ENCODE data around the gene LTBP1. TPM values are rescaled to one million over a fixed set of nuclear protein-coding genes. Genes with fewer than 3 reads are reported as not detected.

Gene LTBP1
- total and polyA plus RNA-seq, 2 of the 13 experiments (the other 11 are each of a cell fraction or from before 2014, with no cell fraction given), result 0.12 to 0.22 TPM

DNA sequence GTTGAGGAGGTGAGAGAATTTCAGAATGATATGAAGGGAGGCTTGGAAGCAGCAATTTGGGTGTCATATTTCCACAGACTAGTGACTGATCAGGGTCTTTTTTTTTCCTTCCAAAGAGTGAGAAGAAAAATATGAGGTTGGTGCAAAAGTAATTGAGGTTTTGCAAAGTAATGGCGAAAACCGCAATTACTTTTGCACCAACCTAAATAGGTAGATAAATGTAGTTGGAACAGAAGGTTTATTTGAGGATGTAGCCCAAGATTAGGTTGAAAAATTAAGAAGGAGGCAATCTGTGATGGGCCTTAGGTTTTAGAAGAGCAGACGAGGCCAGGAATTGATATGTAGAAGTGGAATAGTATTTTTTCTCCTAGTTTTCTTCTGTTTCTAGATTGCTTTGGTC lies 7.8 kb upstream of the LTBP1 start:
- Histone ChIP-seq H3K4me1 (ENCODE audit: insufficient read depth, low read length) (no peaks in the 10 kb centered on the region), H4K20me1 (ENCODE audit: insufficient read depth, low read length) (no peaks in the 10 kb centered on the region), H3K4me2 (ENCODE audit: low read depth, low read length) (no peak overlapping the region), H3K9ac (ENCODE audit: insufficient read depth, low read depth, low read length) (no peak overlapping the region), H3K27me3 (ENCODE audit: control insufficient read depth in 1 of 2, insufficient read depth in 2 of 2, low read length in 2 of 2) (peaks cover 0 to 5% of the 10 kb centered on the region in 2 experiments; a peak in 2 of 5 replicates), H3K27ac (ENCODE audit: extremely low read length, insufficient read depth, low read length) (no peak overlapping the region), H3K36me3 (replicated peaks in 1 of 2; ENCODE audit: control insufficient read depth in 1 of 2, insufficient read depth in 2 of 2, low read length in 2 of 2) (no peaks in the 10 kb centered on the region), H2AFZ (ENCODE audit: low read length) (no peak overlapping the region), H3K79me2 (ENCODE audit: insufficient read depth, low read length) (no peaks in the 10 kb centered on the region), H3K4me3 (replicated peaks in 1 of 3; ENCODE audit: insufficient read depth in 1 of 3, low read depth in 2 of 3, low read length in 3 of 3) (no peak overlapping the region), H3K9me3 (ENCODE audit: low read length) (no peaks in the 10 kb centered on the region)
- FAIRE-seq (no peak), ATAC-seq (no peak), DNase-seq (ENCODE audit: low spot score) (no peak)
- CTCF ChIA-PET (ENCODE audit: low intra/inter-chr PET ratio, low total read pairs), result no interaction called here
- in situ Hi-C loops (cut with HindIII; ENCODE audit: extremely low pct_ligation_motif_present, low pct_unique_long_range_greater_than_20kb) (no loop called here), intact Hi-C loops (cut with micrococcal nuclease; ENCODE audit: unreplicated experiment) (no loop called here)
- 42% methylated on average over 3 of the region's 3 CpGs for WGBS (ENCODE audit: low lambda C conversion rate)
- BruUV-seq (replicated peaks), result no TSS peak
- POLR2A ChIA-PET, result no interaction called here
- TF ChIP-seq ZNF678 (CRISPR knock-in tag; IDR thresholded peaks at IDR 0.05), result no peak
- TF ChIP-seq ZNF577 (CRISPR knock-in tag; IDR thresholded peaks at IDR 0.05; ENCODE audit: borderline replicate concordance, low read depth), result no peak
- no peak for TF ChIP-seq WIZ (CRISPR knock-in tag; IDR thresholded peaks at IDR 0.05)
- peak; percentile 81 for TF ChIP-seq ZBTB40 (IDR thresholded peaks at IDR 0.05)
- no peak for TF ChIP-seq ZBTB40 (CRISPR knock-in tag; IDR thresholded peaks at IDR 0.05)
- TF ChIP-seq, protein P1, sequence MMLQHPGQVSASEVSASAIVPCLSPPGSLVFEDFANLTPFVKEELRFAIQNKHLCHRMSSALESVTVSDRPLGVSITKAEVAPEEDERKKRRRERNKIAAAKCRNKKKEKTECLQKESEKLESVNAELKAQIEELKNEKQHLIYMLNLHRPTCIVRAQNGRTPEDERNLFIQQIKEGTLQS (CRISPR knock-in tag; IDR thresholded peaks at IDR 0.05), result no peak
- TF ChIP-seq ZFP36L1 (CRISPR knock-in tag; IDR thresholded peaks at IDR 0.05), result no peak
- TF ChIP-seq POLR2AphosphoS5 (IDR thresholded peaks at IDR 0.05; ENCODE audit: low read depth, low read length), result no peak

Data from HepG2 (cell line).